Measurements from ENCODE around the gene GPLD1.
"Not testable (repeated sequence)": the region's sequence is repeated elsewhere in the genome, so short reads cannot be mapped to it uniquely, and the experiment has no call there.

GPLD1 gene

GRCh38 chr6:24414531-24414930, 74.8 kb downstream of the GPLD1 start:
- not testable (repeated sequence) for DNase-seq (ENCODE audit: low read depth in 2 of 2)

- DNase-seq (ENCODE audit: low read depth in 2 of 2): no peak
Observed at GRCh38 chr6:24412294-24412693, 77.1 kb downstream of the GPLD1 start.

GRCh38 chr6:24410622-24411021, 78.8 kb downstream of the GPLD1 start:
- DNase-seq (ENCODE audit: low read depth in 2 of 2): no peak

GRCh38 chr6:24408719-24409410, 80.5 kb downstream of the GPLD1 start:
- DNase-seq (ENCODE audit: low read depth in 2 of 2): no peak

- DNase-seq (ENCODE audit: low read depth in 2 of 2): no peak
Observed at GRCh38 chr6:24405262-24405661, 84.1 kb downstream of the GPLD1 start.

- DNase-seq (ENCODE audit: low read depth in 2 of 2): no peak
Observed at GRCh38 chr6:24403501-24403824, 85.9 kb downstream of the GPLD1 start.

- DNase-seq (ENCODE audit: low read depth in 2 of 2): peak; percentile 65 to 73
Observed at GRCh38 chr6:24402697-24403500, 86.5 kb downstream of the GPLD1 start, which contains the start of gene MRS2. Gene MRS2, plus strand, starts transcription at chr6:24402936. Its CDS starts 111 bp downstream, at chr6:24403047.

GRCh38 chr6:24401458-24401857, 87.9 kb downstream of the GPLD1 start:
- DNase-seq (ENCODE audit: low read depth in 2 of 2): no peak

- DNase-seq (ENCODE audit: low read depth in 2 of 2): not testable (repeated sequence)
Observed at GRCh38 chr6:24400045-24401039, 89.0 kb downstream of the GPLD1 start.

- DNase-seq (ENCODE audit: low read depth in 2 of 2): no peak
Observed at GRCh38 chr6:24397631-24398030, 91.7 kb downstream of the GPLD1 start.

GRCh38 chr6:24396824-24397223, 92.6 kb downstream of the GPLD1 start:
- no peak for DNase-seq (ENCODE audit: low read depth in 2 of 2)

GRCh38 chr6:24394780-24395437, 94.5 kb downstream of the GPLD1 start:
- no peak for DNase-seq (ENCODE audit: low read depth in 2 of 2)

- no peak for DNase-seq (ENCODE audit: low read depth in 2 of 2)
Observed at GRCh38 chr6:24394061-24394779, 95.2 kb downstream of the GPLD1 start.

- DNase-seq (ENCODE audit: low read depth in 2 of 2): no peak
Observed at GRCh38 chr6:24391756-24392405, 97.5 kb downstream of the GPLD1 start.

- no peak for DNase-seq (ENCODE audit: low read depth in 2 of 2)
Observed at GRCh38 chr6:24391208-24391607, 98.2 kb downstream of the GPLD1 start.

GRCh38 chr6:24387818-24388217, 101.6 kb downstream of the GPLD1 start:
- no peak for DNase-seq (ENCODE audit: low read depth in 2 of 2)

- no peak for DNase-seq (ENCODE audit: low read depth in 2 of 2)
Observed at GRCh38 chr6:24385536-24386269, 103.7 kb downstream of the GPLD1 start.

- not testable (repeated sequence) for DNase-seq (ENCODE audit: low read depth in 2 of 2)
Observed at GRCh38 chr6:24384369-24385130, 104.8 kb downstream of the GPLD1 start.

All from stimulated activated CD8-positive, alpha-beta memory T cell treated with anti-CD3 and anti-CD28 coated beads, Interleukin-2, amount 100 ng/mL, for 48 hours (primary cell).